Hepatocyte (in vitro differentiated cells): ENCODE results near the gene LCE1D. TPM values are rescaled to one million over a fixed set of nuclear protein-coding genes. Genes with fewer than 3 reads are reported as not detected.

Experiments
- DNase-seq: peaks from one replicate; pipeline ENCODE4 v3.0.0-alpha.2; 2016; ENCODE audit warnings: low spot score
- H2AFZ ChIP-seq: fragments of 200-600 bp; sonication (generic); 2 replicates; pipeline ENCODE4 v1.6.0; 2016; ENCODE audit warnings: antibody characterized with exemption, mild to moderate bottlenecking
- H3K27ac ChIP-seq: fragments of 200-600 bp; sonication (generic); 2 replicates; pipeline ENCODE4 v1.5.1; 2016; ENCODE audit warnings: mild to moderate bottlenecking
- H3K27me3 ChIP-seq: fragments of 200-600 bp; sonication (generic); 2 replicates; pipeline ENCODE4 v1.6.1; 2016
- H3K36me3 ChIP-seq: fragments of 200-600 bp; sonication (generic); replicated peaks from 2 replicates; pipeline ENCODE4 v1.5.1; 2016; ENCODE audit warnings: low read depth; ENCODE audit not compliant: insufficient read depth
- H3K4me1 ChIP-seq: fragments of 200-600 bp; sonication (generic); 2 replicates; pipeline ENCODE4 v1.5.1; 2016; ENCODE audit warnings: mild to moderate bottlenecking, moderate library complexity; ENCODE audit not compliant: insufficient read depth
- H3K4me2 ChIP-seq: fragments of 200-600 bp; sonication (generic); 2 replicates; pipeline ENCODE4 v1.6.0; 2016
- H3K4me3 ChIP-seq: fragments of 200-600 bp; sonication (generic); 2 replicates; pipeline ENCODE4 v1.5.1; 2016; ENCODE audit warnings: mild to moderate bottlenecking
- H3K79me2 ChIP-seq: fragments of 200-600 bp; sonication (generic); 2 replicates; pipeline ENCODE4 v1.6.0; 2017; ENCODE audit warnings: mild to moderate bottlenecking
- H3K9me2 ChIP-seq: fragments of 200-600 bp; sonication (generic); replicated peaks from 2 replicates; pipeline ENCODE4 v1.6.0; 2017; ENCODE audit warnings: mild to moderate bottlenecking; ENCODE audit not compliant: insufficient read depth
- H3K9me3 ChIP-seq: fragments of 200-600 bp; sonication (generic); 2 replicates; pipeline ENCODE4 v1.5.1; 2016; ENCODE audit warnings: low read depth, mild to moderate bottlenecking
- H4K20me1 ChIP-seq: fragments of 200-600 bp; sonication (generic); 2 replicates; pipeline ENCODE4 v1.6.0; 2016; ENCODE audit warnings: mild to moderate bottlenecking; ENCODE audit not compliant: insufficient read depth, poor library complexity, severe bottlenecking
- EZH2 ChIP-seq: fragments of 200-600 bp; sonication (generic); IDR thresholded peaks from 2 replicates; pipeline ENCODE4 v1.6.1; 2016; ENCODE audit warnings: antibody characterized with exemption, mild to moderate bottlenecking, borderline replicate concordance
- EZH2phosphoT487 ChIP-seq: fragments of 200-600 bp; sonication (generic); IDR thresholded peaks from one replicate; pipeline ENCODE4 v1.6.1; 2018; ENCODE audit warnings: antibody characterized with exemption, mild to moderate bottlenecking, low read depth, moderate library complexity; ENCODE audit not compliant: unreplicated experiment, severe bottlenecking
- WGBS: methylation state at CpG from one replicate; pipeline ENCODE4 v1.1.6; 2016; ENCODE audit warnings: low lambda C conversion rate; ENCODE audit errors: missing lambda C conversion rate; 5-methylcytosine and 5-hydroxymethylcytosine counted together
- polyA plus RNA-seq: library from polyadenylated mRNA; unstranded; fragments of >200 nt; fragmentation: Nextera tagmentation; extraction: Ambion mirVana; gene quantifications from 2 replicates; pipeline ENCODE4 v1.2.1, GENCODE V29; 2016
- total RNA-seq: library from RNA; depleted of rRNA; stranded (reverse); fragments of >200 nt; gene quantifications from 2 replicates; pipeline ENCODE4 v1.2.3, GENCODE V29; 2014
- TF ChIP-seq, protein P1 (sequence below): fragments of 200-600 bp; sonication (generic); IDR thresholded peaks from 2 replicates; pipeline ENCODE4 v1.5.1; 2016; ENCODE audit warnings: antibody characterized with exemption, mild to moderate bottlenecking; ENCODE audit not compliant: poor library complexity

LCE1D gene
- total and polyA plus RNA-seq, 2 experiments from 2014 or later, result not detected

DNA sequence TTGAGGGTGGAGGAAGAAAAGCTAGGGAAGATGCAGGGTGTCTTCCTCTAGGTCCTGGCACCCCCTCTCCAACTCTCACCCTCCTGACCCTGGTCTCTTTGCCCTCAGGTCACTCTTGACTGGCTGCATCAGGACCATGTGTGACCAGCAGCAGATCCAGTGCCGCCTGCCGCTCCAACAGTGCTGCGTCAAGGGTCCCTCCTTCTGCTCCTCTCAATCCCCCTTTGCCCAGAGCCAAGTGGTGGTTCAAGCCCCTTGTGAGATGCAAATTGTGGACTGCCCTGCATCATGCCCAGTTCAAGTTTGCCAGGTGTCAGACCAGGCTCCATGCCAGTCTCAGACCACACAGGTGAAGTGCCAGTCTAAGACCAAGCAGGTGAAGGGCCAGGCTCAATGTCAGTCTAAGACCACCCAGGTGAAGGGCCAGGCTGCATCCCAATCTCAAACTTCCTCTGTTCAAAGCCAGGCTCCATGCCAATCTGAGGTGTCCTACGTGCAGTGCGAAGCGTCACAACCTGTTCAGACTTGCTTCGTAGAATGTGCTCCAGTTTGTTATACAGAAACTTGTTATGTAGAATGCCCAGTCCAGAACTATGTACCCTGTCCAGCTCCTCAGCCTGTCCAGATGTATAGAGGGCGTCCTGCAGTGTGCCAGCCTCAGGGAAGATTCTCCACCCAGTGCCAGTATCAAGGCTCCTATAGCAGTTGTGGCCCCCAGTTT lies 36.9 kb upstream of the LCE1D start:
- no peak overlapping the region for H3K4me2 ChIP-seq
- no peaks in the 10 kb centered on the region for H3K27me3 ChIP-seq
- H3K27ac ChIP-seq, result no peak overlapping the region
- no peak overlapping the region for H2AFZ ChIP-seq
- DNase-seq, result no peak
- H3K79me2 ChIP-seq, result no peaks in the 10 kb centered on the region
- no peaks in the 10 kb centered on the region for H3K4me1 ChIP-seq
- TF ChIP-seq EZH2, result no peak
- TF ChIP-seq, protein P1, sequence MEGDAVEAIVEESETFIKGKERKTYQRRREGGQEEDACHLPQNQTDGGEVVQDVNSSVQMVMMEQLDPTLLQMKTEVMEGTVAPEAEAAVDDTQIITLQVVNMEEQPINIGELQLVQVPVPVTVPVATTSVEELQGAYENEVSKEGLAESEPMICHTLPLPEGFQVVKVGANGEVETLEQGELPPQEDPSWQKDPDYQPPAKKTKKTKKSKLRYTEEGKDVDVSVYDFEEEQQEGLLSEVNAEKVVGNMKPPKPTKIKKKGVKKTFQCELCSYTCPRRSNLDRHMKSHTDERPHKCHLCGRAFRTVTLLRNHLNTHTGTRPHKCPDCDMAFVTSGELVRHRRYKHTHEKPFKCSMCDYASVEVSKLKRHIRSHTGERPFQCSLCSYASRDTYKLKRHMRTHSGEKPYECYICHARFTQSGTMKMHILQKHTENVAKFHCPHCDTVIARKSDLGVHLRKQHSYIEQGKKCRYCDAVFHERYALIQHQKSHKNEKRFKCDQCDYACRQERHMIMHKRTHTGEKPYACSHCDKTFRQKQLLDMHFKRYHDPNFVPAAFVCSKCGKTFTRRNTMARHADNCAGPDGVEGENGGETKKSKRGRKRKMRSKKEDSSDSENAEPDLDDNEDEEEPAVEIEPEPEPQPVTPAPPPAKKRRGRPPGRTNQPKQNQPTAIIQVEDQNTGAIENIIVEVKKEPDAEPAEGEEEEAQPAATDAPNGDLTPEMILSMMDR, result no peak
- H3K9me2 ChIP-seq, result no peaks in the 10 kb centered on the region
- 85% methylated on average over 8 of the region's 8 CpGs for WGBS
- H3K4me3 ChIP-seq, result no peak overlapping the region
- H3K9me3 ChIP-seq, result no peaks in the 10 kb centered on the region
- H4K20me1 ChIP-seq, result no peaks in the 10 kb centered on the region
- H3K36me3 ChIP-seq, result no peaks in the 10 kb centered on the region

DNA sequence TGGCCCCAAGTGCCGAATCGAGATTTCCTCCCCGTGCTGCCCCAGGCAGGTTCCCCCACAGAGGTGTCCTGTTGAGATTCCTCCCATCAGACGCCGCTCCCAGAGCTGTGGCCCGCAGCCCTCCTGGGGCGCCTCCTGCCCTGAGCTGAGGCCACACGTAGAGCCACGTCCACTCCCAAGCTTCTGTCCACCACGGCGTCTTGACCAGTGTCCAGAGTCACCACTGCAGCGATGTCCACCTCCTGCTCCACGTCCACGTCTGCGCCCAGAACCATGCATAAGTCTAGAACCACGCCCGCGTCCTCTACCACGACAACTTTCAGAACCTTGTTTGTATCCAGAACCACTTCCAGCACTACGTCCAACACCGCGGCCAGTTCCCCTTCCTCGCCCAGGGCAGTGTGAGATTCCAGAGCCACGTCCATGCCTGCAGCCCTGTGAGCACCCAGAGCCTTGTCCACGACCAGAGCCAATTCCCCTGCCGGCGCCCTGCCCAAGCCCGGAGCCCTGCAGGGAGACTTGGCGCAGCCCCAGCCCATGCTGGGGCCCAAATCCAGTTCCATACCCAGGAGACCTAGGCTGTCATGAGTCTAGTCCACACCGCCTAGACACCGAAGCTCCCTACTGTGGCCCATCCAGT lies 35.9 kb upstream of the LCE1D start:
- Histone ChIP-seq H3K27ac (no peak overlapping the region), H3K9me3 (no peaks in the 10 kb centered on the region), H3K4me3 (no peak overlapping the region), H4K20me1 (no peaks in the 10 kb centered on the region), H3K4me2 (no peak overlapping the region), H3K27me3 (no peaks in the 10 kb centered on the region), H2AFZ (no peak overlapping the region), H3K79me2 (no peaks in the 10 kb centered on the region), H3K4me1 (no peaks in the 10 kb centered on the region), H3K36me3 (no peaks in the 10 kb centered on the region), H3K9me2 (no peaks in the 10 kb centered on the region)
- no peak for DNase-seq
- WGBS, result 85% methylated on average over 31 of the region's 31 CpGs
- no peak for TF ChIP-seq EZH2
- TF ChIP-seq EZH2phosphoT487, result no peak
- TF ChIP-seq, protein P1, result no peak

GRCh38 chr1:152761609-152762213 lies 34.8 kb upstream of the LCE1D start:
- 77% methylated on average over 3 of the region's 3 CpGs for WGBS
- Histone ChIP-seq H3K9me2 (no peaks in the 10 kb centered on the region), H2AFZ (no peak overlapping the region)

More at GRCh38 chr1:152761609-152762213, 34.8 kb upstream of the LCE1D start:
- Histone ChIP-seq H3K4me1 (no peaks in the 10 kb centered on the region), H4K20me1 (no peaks in the 10 kb centered on the region), H3K27ac (no peak overlapping the region), H3K9me3 (no peaks in the 10 kb centered on the region), H3K4me3 (no peak overlapping the region), H3K36me3 (no peaks in the 10 kb centered on the region), H3K27me3 (no peaks in the 10 kb centered on the region), H3K4me2 (no peak overlapping the region), H3K79me2 (no peaks in the 10 kb centered on the region)
- DNase-seq, result no peak
- TF ChIP-seq EZH2phosphoT487 (no peak), EZH2 (no peak)
- TF ChIP-seq, protein P1, result no peak
